Loucy (cell line): ENCODE data around the gene TCF7L2.

ENCODE experiments used
- CTCF ChIP-seq: fragments of 200-600 bp; sonication (generic); conservative IDR thresholded peaks from 2 replicates; pipeline ENCODE4 v1.5.1; 2014; ENCODE audit warnings: mild to moderate bottlenecking, antibody characterized with exemption, low read length
- EZH2phosphoT487 ChIP-seq: fragments of 200-600 bp; IDR thresholded peaks from 2 replicates; pipeline ENCODE4 v1.6.1; 2018; ENCODE audit warnings: antibody characterized with exemption, mild to moderate bottlenecking, moderate library complexity, borderline replicate concordance

GRCh38 chr10:112913255-112913654, 36.8 kb upstream of the TCF7L2 start:
- TF ChIP-seq CTCF (no peak), EZH2phosphoT487 (no peak)
